GM12873 (cell line): ENCODE data around the gene DCPS.

Experiments
- CTCF ChIP-seq: IDR thresholded peaks from 2 replicates; pipeline ENCODE4 v1.5.1; 2012; ENCODE audit warnings: low read depth, mild to moderate bottlenecking, moderate library complexity, low read length, control low read depth; ENCODE audit not compliant: insufficient read depth; ENCODE audit errors: missing control alignments

DCPS gene

GRCh38 chr11:126385991-126386728 lies 82.3 kb downstream of the DCPS start:
- no peak for TF ChIP-seq CTCF

- no peak for TF ChIP-seq CTCF
Observed at GRCh38 chr11:126387857-126388256, 84.0 kb downstream of the DCPS start.

DNA sequence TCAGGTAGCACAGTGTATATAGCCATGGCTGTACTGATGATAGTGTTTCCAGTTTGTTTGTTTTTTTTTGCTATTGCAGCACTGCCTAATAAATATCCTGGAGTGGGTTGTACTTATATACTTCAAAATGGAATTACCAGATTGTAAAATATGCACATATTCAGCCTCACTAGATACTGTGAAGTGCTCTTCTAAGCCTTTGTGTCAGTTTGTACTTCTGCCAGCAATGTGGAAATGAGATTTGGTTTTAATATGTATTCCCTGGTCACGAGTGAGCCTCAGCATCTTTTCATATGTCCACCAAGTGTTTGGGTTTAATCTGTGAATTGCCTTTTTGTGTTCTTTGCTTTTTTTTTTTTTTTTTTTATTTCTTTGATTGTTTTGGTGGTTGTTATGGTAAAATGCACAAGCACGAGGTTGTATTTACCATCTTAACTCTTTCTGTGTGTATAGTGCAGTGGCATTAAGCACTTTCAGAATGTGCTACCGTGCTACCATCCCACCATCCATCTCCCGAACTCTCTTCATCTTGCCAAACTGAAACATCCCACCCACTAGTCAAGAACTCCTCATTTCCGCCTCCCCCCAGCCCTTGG lies 86.5 kb downstream of the DCPS start:
- TF ChIP-seq CTCF = no peak

DNA sequence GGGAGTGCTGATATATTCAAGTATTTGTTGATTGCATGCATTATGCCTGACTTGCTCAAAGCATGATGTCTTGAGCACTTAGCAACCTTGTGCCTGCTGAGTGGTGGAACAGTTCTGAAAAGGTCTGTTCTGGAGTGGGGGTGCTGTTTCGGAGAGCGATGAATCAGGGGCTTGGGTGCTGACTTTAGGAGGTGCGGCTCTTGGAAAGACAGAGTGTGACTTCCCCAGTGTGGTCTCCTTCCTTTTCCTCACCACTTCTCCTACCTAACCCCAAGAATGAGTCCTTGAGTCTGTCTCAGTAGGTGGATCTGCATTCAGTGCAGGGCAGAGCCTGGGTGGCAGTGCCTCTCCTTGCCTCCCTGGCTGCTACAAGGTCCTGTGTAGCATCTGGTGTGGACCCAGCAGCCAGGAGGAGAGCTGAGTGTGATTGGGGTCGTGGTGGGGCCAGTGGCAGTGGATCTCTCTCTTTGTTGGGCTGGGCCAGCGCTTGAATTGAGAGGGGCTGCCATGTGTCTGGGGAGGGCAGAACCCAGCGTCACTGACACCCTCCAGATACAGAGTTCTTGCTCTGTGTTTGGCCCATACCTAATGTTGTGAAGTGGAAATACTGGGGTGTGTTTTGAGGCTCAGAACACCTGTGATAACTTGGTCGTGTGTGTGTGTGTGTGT lies 87.6 kb downstream of the DCPS start:
- TF ChIP-seq CTCF = no peak

DNA sequence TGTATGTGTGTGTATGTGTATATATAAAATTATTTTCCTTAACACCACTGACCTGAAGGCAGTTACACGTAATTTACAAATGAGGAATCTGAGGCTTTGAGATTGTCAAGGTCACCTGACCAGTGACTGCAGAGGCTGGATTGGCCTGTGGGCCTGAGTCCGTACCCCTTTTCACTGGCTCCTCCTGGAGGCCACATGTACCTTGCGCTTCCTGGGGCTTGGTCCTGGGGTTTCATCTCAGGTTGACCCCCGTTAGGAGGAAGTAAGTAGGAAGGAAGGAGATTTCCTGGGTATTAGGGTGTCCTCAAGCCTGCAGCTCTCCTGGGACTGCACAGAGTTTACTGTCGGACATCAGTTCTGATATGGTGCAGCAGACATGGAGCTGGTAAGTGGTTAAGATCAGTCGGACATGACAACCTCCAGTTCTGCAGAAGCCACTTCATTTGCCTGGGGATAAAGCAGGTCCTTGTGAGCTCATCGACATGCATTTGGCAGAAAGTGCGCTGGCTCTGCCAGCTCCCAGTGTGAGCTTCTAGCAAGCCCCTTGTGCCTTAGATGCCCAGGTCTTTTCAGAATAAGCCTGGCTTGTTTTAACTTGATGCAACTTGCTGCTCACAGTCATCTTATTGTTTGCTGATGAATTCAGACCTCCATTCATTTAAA lies 88.2 kb downstream of the DCPS start:
- TF ChIP-seq CTCF = peak; percentile 19

GRCh38 chr11:126392633-126393013 lies 88.8 kb downstream of the DCPS start:
- TF ChIP-seq CTCF = no peak

DNA sequence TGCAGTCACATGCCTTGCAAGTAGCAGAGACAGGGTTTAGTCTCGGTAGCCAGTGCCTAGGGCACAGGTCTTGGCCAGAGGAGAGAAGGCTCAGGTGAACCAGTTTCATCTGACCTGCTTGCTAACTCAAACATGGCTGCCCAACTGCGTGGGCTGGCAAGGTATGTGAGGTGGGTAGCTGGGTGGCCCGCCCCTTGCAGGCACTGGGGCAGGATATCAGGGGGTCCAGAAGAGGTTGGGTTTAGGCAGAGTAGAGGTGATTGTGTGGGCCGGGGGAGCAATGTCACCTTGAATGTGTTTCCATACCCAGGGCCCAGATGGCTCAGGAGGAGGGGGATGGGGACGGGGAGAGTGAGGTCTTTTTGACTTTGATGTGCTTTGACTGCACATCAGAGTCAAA lies 89.3 kb downstream of the DCPS start:
- no peak for TF ChIP-seq CTCF
